Bronchial epithelial cell (primary cell): ENCODE results near the gene TRHDE. TPM values are rescaled to one million over a fixed set of nuclear protein-coding genes. Genes with fewer than 3 reads are reported as not detected.

Experiments used
- DNase-seq: peaks from one replicate; pipeline ENCODE4 v3.0.0-alpha.2; 2010; ENCODE audit warnings: low read depth
- FAIRE-seq: peaks from 2 replicates; lab custom pipeline; 2011; peaks lifted over from hg19 to GRCh38; lab: Jason Lieb, UNC
- H3K27me3 ChIP-seq: 2 replicates; pipeline ENCODE4 v1.5.1; 2011; ENCODE audit warnings: low read length; ENCODE audit not compliant: control insufficient read depth, insufficient read depth
- H3K36me3 ChIP-seq: 2 replicates; pipeline ENCODE4 v1.5.1; 2011; ENCODE audit warnings: low read length; ENCODE audit not compliant: control insufficient read depth, insufficient read depth
- H3K4me3 ChIP-seq: 2 replicates; pipeline ENCODE4 v1.5.1; 2011; ENCODE audit warnings: mild to moderate bottlenecking, low read depth, low read length, control low read depth
- total RNA-seq: library from RNA; depleted of rRNA; stranded (reverse); fragments of >200 nt; gene quantifications from 2 replicates; pipeline ENCODE4 v1.2.1, GENCODE V29; 2014
- TF ChIP-seq, protein P1 (sequence below): IDR thresholded peaks from 2 replicates; pipeline ENCODE4 v1.5.1; 2011; ENCODE audit warnings: mild to moderate bottlenecking, moderate library complexity, low read length, control low read depth, inconsistent platforms; ENCODE audit not compliant: insufficient read depth, severe bottlenecking

Gene TRHDE
- total RNA-seq, 1 donor from 2014 or later: 0.26 TPM

DNA sequence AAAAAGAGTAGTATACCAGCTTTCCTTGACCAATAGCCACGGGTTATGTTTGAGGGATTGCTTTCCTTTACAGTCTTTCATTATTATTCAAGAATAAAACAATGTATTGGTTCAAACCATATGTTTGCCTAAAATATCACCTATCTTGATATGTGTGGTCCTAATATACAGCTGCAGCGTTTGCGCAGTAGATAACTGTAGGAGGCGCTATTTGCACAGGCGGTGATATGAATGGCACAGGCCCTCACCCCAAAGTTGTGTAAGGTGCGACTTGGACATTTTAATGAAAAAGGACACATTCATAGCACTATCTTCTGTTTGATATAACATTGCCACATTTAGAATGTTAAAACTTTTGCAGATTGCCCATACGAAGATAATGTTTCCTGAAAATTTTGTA is 298.4 kb downstream of the TRHDE start:
- H3K4me3 ChIP-seq: no peak overlapping the region
- no peaks in the 10 kb centered on the region for H3K27me3 ChIP-seq
- no peaks in the 10 kb centered on the region for H3K36me3 ChIP-seq
- FAIRE-seq: no peak
- TF ChIP-seq, protein P1, sequence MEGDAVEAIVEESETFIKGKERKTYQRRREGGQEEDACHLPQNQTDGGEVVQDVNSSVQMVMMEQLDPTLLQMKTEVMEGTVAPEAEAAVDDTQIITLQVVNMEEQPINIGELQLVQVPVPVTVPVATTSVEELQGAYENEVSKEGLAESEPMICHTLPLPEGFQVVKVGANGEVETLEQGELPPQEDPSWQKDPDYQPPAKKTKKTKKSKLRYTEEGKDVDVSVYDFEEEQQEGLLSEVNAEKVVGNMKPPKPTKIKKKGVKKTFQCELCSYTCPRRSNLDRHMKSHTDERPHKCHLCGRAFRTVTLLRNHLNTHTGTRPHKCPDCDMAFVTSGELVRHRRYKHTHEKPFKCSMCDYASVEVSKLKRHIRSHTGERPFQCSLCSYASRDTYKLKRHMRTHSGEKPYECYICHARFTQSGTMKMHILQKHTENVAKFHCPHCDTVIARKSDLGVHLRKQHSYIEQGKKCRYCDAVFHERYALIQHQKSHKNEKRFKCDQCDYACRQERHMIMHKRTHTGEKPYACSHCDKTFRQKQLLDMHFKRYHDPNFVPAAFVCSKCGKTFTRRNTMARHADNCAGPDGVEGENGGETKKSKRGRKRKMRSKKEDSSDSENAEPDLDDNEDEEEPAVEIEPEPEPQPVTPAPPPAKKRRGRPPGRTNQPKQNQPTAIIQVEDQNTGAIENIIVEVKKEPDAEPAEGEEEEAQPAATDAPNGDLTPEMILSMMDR: no peak
- DNase-seq: no peak

DNA sequence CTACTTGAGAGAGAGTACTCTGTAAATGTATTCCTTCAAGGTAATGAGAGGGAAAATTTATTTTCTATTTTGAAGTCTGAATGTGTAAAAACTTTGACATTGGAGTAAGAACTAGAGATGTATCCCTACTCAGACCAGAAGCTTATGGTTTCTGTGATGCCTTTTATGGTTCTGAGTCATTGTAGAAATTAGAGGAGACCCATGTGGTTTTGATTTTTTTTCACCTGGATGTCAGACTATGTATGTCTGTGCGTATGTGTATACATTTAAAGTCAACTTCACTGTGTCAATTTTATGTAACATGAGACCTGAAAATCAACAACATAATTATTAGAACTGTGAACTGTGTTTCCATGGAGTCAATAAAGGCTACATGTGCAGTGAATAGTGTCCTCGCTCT is 302.0 kb downstream of the TRHDE start:
- no peak for DNase-seq

DNA sequence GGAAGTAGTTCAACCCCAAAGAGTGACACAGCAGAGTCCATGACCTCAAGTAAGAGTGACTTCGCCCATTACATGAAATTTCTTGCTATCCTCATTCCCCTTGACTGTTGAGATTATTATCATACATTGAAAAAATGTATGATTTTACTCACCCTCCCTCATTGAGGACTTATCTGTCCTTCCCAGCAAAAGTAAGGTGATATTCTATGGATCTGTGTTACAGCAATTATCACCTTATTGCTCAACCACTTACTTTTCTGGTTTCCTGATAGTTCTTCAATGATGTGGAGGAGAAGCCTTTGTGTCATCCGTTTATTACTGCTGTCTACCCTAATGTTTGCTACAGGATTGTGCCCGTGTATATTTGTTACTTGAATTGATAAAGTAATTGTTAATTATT is 306.2 kb downstream of the TRHDE start:
- FAIRE-seq (no peak), DNase-seq (no peak)
- TF ChIP-seq, protein P1: no peak
- Histone ChIP-seq H3K36me3 (no peaks in the 10 kb centered on the region), H3K4me3 (no peak overlapping the region), H3K27me3 (no peaks in the 10 kb centered on the region)

More for the DNA sequence above, 302.0 kb downstream of the TRHDE start:
- no peak for FAIRE-seq
- TF ChIP-seq, protein P1: no peak
- Histone ChIP-seq H3K4me3 (no peak overlapping the region), H3K36me3 (no peaks in the 10 kb centered on the region), H3K27me3 (no peaks in the 10 kb centered on the region)

DNA sequence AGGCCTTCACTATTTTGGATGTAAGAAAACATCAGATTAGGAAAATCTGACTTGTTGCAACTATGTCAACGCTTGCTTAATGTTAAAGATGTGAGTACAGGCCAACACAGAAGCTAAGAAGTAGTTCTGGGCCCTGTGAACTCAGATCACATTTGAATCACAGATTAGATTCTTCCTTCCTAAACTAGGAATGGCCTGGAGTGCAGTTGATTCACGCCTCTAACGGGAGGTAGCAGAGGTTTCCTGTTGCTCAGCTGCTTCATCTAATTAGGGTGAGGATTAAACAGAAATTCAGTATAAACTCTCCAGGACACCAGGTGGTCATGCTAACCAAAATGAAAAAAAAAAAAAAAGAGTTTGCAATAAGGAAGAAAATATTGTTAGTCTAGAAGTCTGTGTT is 314.3 kb downstream of the TRHDE start:
- Histone ChIP-seq H3K36me3 (no peaks in the 10 kb centered on the region), H3K4me3 (no peak overlapping the region), H3K27me3 (no peaks in the 10 kb centered on the region)
- DNase-seq (no peak), FAIRE-seq (no peak)
- TF ChIP-seq, protein P1: no peak

DNA sequence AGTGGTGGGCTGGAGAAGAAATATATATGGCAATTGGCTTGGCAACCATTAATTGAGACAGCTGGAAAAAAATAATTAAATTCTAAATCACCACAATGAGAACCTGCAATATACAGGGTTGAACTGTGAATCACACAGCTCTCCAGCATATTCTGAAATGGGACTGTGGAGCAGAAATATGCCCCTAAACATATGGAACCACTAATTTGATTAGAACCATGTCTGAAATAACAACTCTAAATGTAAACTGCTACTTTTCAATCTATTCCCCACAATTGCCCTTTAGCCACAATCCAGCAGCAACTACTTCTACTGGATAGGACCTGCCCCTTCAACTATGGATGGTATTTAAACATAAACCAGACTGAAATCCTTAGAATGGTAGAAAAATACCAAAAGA is 330.4 kb downstream of the TRHDE start:
- Histone ChIP-seq H3K27me3 (no peaks in the 10 kb centered on the region), H3K36me3 (no peaks in the 10 kb centered on the region), H3K4me3 (no peak overlapping the region)
- TF ChIP-seq, protein P1: no peak
- FAIRE-seq (no peak), DNase-seq (no peak)

DNA sequence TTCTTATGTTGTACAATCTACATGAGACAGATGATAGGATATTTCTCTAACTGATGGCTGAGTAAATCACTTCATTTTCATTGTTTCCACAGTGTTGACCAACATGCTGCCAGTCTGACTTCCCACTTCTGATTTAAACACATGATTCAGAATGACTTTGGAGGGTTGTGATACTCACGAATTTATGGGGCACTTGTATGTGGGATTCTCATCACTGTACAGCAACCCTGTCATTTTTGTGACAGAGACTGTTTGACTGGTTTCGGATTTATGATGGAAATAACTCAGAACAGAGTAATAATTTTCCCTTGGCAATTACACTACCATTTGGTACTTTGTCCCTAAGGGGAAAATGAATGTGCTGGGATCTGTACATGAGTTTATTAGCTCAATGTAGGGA is 333.8 kb downstream of the TRHDE start:
- Histone ChIP-seq H3K36me3 (no peaks in the 10 kb centered on the region), H3K4me3 (no peak overlapping the region), H3K27me3 (no peaks in the 10 kb centered on the region)
- no peak for DNase-seq
- FAIRE-seq: no peak
- TF ChIP-seq, protein P1: no peak
